H1 (cell line): ENCODE data around the gene APC2. TPM values are rescaled to one million over a fixed set of nuclear protein-coding genes. Genes with fewer than 3 reads are reported as not detected.

Experiments used
- CTCF ChIA-PET: fragments of 300-600 bp; sonication (Branson Sonifier 250); formaldehyde crosslinking; loops from one replicate; lab custom pipeline; 2021; ENCODE audit not compliant: partially characterized antibody; lab: Charles Lee
- POLR2A ChIA-PET: fragments of 300-600 bp; sonication (Branson Sonifier 250); formaldehyde crosslinking; loops from one replicate; lab custom pipeline; 2021; ENCODE audit warnings: inconsistent platforms; ENCODE audit not compliant: partially characterized antibody; lab: Charles Lee
- DNase-seq, 2 experiments: peaks; one replicate each; pipeline versions ENCODE4 v3.0.0 to v3.0.0-alpha.2; 2010 to 2022; ENCODE audit warnings: low spot score in 2 of 2, low read depth in 1 of 2, mixed read lengths in 1 of 2
- FAIRE-seq: peaks from 2 replicates; lab custom pipeline; 2011; peaks lifted over from hg19 to GRCh38; lab: Jason Lieb, UNC
- H2AFZ ChIP-seq: 2 replicates; pipeline ENCODE4 v1.8.1; 2012; ENCODE audit warnings: low read length, inconsistent platforms
- H2AK5ac ChIP-seq: 2 replicates; pipeline ENCODE4 v1.6.1; 2013; ENCODE audit warnings: low read depth, low read length
- H2BK120ac ChIP-seq: replicated peaks from 2 replicates; pipeline ENCODE3; 2013; ENCODE audit warnings: low read depth, low read length, inconsistent platforms
- H2BK12ac ChIP-seq: 2 replicates; pipeline ENCODE4 v1.6.1; 2013; ENCODE audit warnings: low read depth, low read length
- H2BK15ac ChIP-seq: 2 replicates; pipeline ENCODE4 v1.6.1; 2013; ENCODE audit warnings: low read length
- H2BK20ac ChIP-seq: 2 replicates; pipeline ENCODE4 v1.6.1; 2013; ENCODE audit warnings: low read length
- H2BK5ac ChIP-seq: 2 replicates; pipeline ENCODE4 v1.6.1; 2013; ENCODE audit warnings: low read depth, low read length
- H3K14ac ChIP-seq: 2 replicates; pipeline ENCODE4 v1.6.1; 2013; ENCODE audit warnings: inconsistent platforms; ENCODE audit not compliant: insufficient read length
- H3K18ac ChIP-seq: 2 replicates; pipeline ENCODE4 v1.6.1; 2013; ENCODE audit warnings: low read length; ENCODE audit errors: extremely low read depth
- H3K23ac ChIP-seq: 2 replicates; pipeline ENCODE4 v1.6.1; 2013; ENCODE audit warnings: inconsistent platforms; ENCODE audit not compliant: insufficient read length
- H3K23me2 ChIP-seq: 2 replicates; pipeline ENCODE4 v1.6.1; 2013; ENCODE audit warnings: low read depth, low read length
- H3K27ac ChIP-seq: 2 replicates; pipeline ENCODE4 v1.6.1; 2011; ENCODE audit warnings: low read depth, low read length, inconsistent platforms
- H3K27me3 ChIP-seq, 4 experiments: replicated peaks in 1 of 4; 1 replicate in 1 of 4; 2 replicates in 3 of 4; pipeline versions ENCODE4 v1.6.1 to v1.8.1; 2011 to 2013; ENCODE audit warnings: low read length in 3 of 4, mild to moderate bottlenecking in 3 of 4, inconsistent platforms in 2 of 4, mixed read lengths in 2 of 4, moderate library complexity in 1 of 4; ENCODE audit not compliant: control insufficient read depth in 3 of 4, insufficient read depth in 3 of 4; ENCODE audit errors: extremely low read depth in 1 of 4
- H3K36me3 ChIP-seq, 4 experiments: 2 replicates each; pipeline versions ENCODE4 v1.6.1 to v1.8.1; 2011 to 2013; ENCODE audit warnings: mild to moderate bottlenecking in 4 of 4, low read length in 3 of 4, moderate library complexity in 2 of 4, control low read depth in 1 of 4, inconsistent platforms in 1 of 4; ENCODE audit not compliant: insufficient read depth in 4 of 4, control insufficient read depth in 2 of 4
- H3K4ac ChIP-seq: replicated peaks from 2 replicates; pipeline ENCODE3; 2013; ENCODE audit warnings: low read length, low read depth, mixed read lengths, inconsistent platforms; ENCODE audit not compliant: insufficient read length
- H3K4me1 ChIP-seq, 4 experiments: replicated peaks in 1 of 4; 1 replicate in 1 of 4; 2 replicates in 3 of 4; pipeline versions ENCODE4 v1.6.1 to v1.8.1; 2011 to 2013; ENCODE audit warnings: low read length in 3 of 4, inconsistent platforms in 2 of 4, mixed read lengths in 1 of 4; ENCODE audit not compliant: insufficient read depth in 4 of 4, control insufficient read depth in 3 of 4
- H3K4me2 ChIP-seq, 2 experiments: 2 replicates each; pipeline versions ENCODE4 v1.6.1 to v1.8.1; 2011 to 2013; ENCODE audit warnings: low read depth in 2 of 2, low read length in 2 of 2, control low read depth in 1 of 2, inconsistent platforms in 1 of 2, mild to moderate bottlenecking in 1 of 2; ENCODE audit not compliant: insufficient read depth in 1 of 2
- H3K4me3 ChIP-seq, 4 experiments: fragments of 200-600, 300-600 bp in 1 of 4; sonication (generic), shearing (Covaris generic), sonication (Bioruptor Twin) in 1 of 4; 2 replicates each; pipeline versions ENCODE4 v1.5.1 to v1.8.1; 2011 to 2016; ENCODE audit warnings: low read length in 4 of 4, low read depth in 3 of 4, control low read depth in 2 of 4, inconsistent platforms in 2 of 4, mild to moderate bottlenecking in 2 of 4, mixed read lengths in 1 of 4, moderate library complexity in 1 of 4; ENCODE audit not compliant: insufficient read depth in 2 of 4; ENCODE audit errors: extremely low read depth in 1 of 4
- H3K56ac ChIP-seq: replicated peaks from 2 replicates; pipeline ENCODE3; 2013; ENCODE audit warnings: low read depth, mild to moderate bottlenecking, mixed read lengths, low read length, inconsistent platforms; ENCODE audit not compliant: insufficient read length
- H3K79me1 ChIP-seq: 2 replicates; pipeline ENCODE4 v1.6.1; 2013; ENCODE audit warnings: low read depth, low read length, control low read depth
- H3K79me2 ChIP-seq, 2 experiments: 2 replicates each; pipeline versions ENCODE4 v1.6.1 to v1.8.1; 2012 to 2013; ENCODE audit warnings: low read length in 2 of 2, mild to moderate bottlenecking in 2 of 2, inconsistent platforms in 1 of 2; ENCODE audit not compliant: insufficient read depth in 2 of 2, control insufficient read depth in 1 of 2
- H3K9ac ChIP-seq, 4 experiments: replicated peaks in 1 of 4; 1 replicate in 1 of 4; 2 replicates in 3 of 4; pipeline versions ENCODE4 v1.6.1 to v1.8.1; 2011 to 2013; ENCODE audit warnings: low read depth in 3 of 4, low read length in 3 of 4, control low read depth in 2 of 4, mild to moderate bottlenecking in 2 of 4, moderate library complexity in 2 of 4, inconsistent platforms in 1 of 4; ENCODE audit errors: extremely low read depth in 1 of 4
- H3K9me3 ChIP-seq, 2 experiments: 2 replicates each; pipeline versions ENCODE4 v1.6.1 to v1.8.1; 2012 to 2013; ENCODE audit warnings: mild to moderate bottlenecking in 2 of 2, moderate library complexity in 2 of 2, control low read depth in 1 of 2, inconsistent platforms in 1 of 2, low read depth in 1 of 2, low read length in 1 of 2, mixed read lengths in 1 of 2; ENCODE audit not compliant: insufficient read depth in 2 of 2
- H4K20me1 ChIP-seq, 2 experiments: replicated peaks in 1 of 2; 2 replicates each; pipeline versions ENCODE3 to v1.8.1; 2011 to 2013; ENCODE audit warnings: inconsistent platforms in 2 of 2, low read length in 2 of 2, mild to moderate bottlenecking in 1 of 2; ENCODE audit not compliant: insufficient read depth in 2 of 2, control insufficient read depth in 1 of 2
- H4K5ac ChIP-seq: 2 replicates; pipeline ENCODE4 v1.6.1; 2013; ENCODE audit warnings: low read length, low read depth, mixed read lengths, inconsistent platforms; ENCODE audit not compliant: insufficient read length
- H4K8ac ChIP-seq: 2 replicates; pipeline ENCODE4 v1.8.0; 2013; ENCODE audit warnings: mild to moderate bottlenecking, moderate library complexity, low read length, inconsistent platforms; ENCODE audit not compliant: insufficient read depth; ENCODE audit errors: extremely low read depth
- H4K91ac ChIP-seq: replicated peaks from 2 replicates; pipeline ENCODE3; 2013; ENCODE audit warnings: low read length, mixed read lengths, inconsistent platforms; ENCODE audit not compliant: insufficient read length
- CHD2 ChIP-seq: IDR thresholded peaks from 2 replicates; pipeline ENCODE4 v1.6.1; 2012; ENCODE audit warnings: low read length, improper control_type of control experiment
- CREB1 ChIP-seq: IDR thresholded peaks from 2 replicates; pipeline ENCODE4 v1.6.1; 2012; ENCODE audit warnings: inconsistent platforms
- CTBP2 ChIP-seq: IDR thresholded peaks from 2 replicates; pipeline ENCODE4 v1.7.0; 2011; ENCODE audit warnings: borderline replicate concordance, mild to moderate bottlenecking, moderate library complexity, mixed read lengths, low read length; ENCODE audit not compliant: insufficient read depth, insufficient read length
- CTCF ChIP-seq, 3 experiments: IDR thresholded peaks; 1 replicate in 2 of 3; 2 replicates in 1 of 3; pipeline versions ENCODE4 v1.5.1 to v1.6.1; 2011; ENCODE audit warnings: low read length in 3 of 3, mild to moderate bottlenecking in 3 of 3, inconsistent platforms in 2 of 3, low read depth in 1 of 3, moderate library complexity in 1 of 3; ENCODE audit not compliant: insufficient read depth in 1 of 3; ENCODE audit errors: control extremely low read depth in 1 of 3
- E2F6 ChIP-seq: IDR thresholded peaks from 2 replicates; pipeline ENCODE4 v1.6.1; 2012; ENCODE audit warnings: inconsistent platforms
- POLR2A ChIP-seq, 2 experiments: IDR thresholded peaks; 1 replicate in 1 of 2; 2 replicates in 1 of 2; pipeline ENCODE4 v1.6.1; 2011; ENCODE audit warnings: low read depth in 2 of 2, low read length in 2 of 2, mild to moderate bottlenecking in 2 of 2; ENCODE audit errors: control extremely low read depth in 1 of 2
- RXRA ChIP-seq: IDR thresholded peaks from 2 replicates; pipeline ENCODE4 v1.6.1; 2011; ENCODE audit warnings: low read depth, mild to moderate bottlenecking, low read length, moderate library complexity; ENCODE audit not compliant: insufficient read depth
- SP1 ChIP-seq: IDR thresholded peaks from 2 replicates; pipeline ENCODE4 v1.6.1; 2011; ENCODE audit warnings: low read depth, low read length
- WGBS, 2 experiments: shearing (Covaris generic) in 1 of 2; methylation state at CpG; one replicate each; pipeline versions ENCODE4 v1.1.6 to v1.1.7; 2013 to 2015; ENCODE audit warnings: low lambda C conversion rate in 2 of 2, mixed read lengths in 2 of 2, inconsistent platforms in 1 of 2, low coverage in 1 of 2, missing lambda C conversion rate in 1 of 2; ENCODE audit not compliant: insufficient replicate concordance in 2 of 2, insufficient coverage in 1 of 2, insufficient read length in 1 of 2; ENCODE audit errors: extremely low coverage in 1 of 2, missing lambda C conversion rate in 1 of 2; 5-methylcytosine and 5-hydroxymethylcytosine counted together
- polyA plus RNA-seq, 7 experiments: library from polyadenylated mRNA; depleted of rRNA in 3 of 7; stranded (reverse) in 5 of 7; unstranded in 2 of 7; fragments of >200 nt in 5 of 7; fragments of 200-250 nt in 2 of 7; gene quantifications; 1 replicate in 5 of 7; 2 replicates in 1 of 7; 4 replicates in 1 of 7; pipeline versions ENCODE4 v1.2.1 to v1.2.3, GENCODE V29; 2011 to 2013; ENCODE audit warnings: missing spikeins in 2 of 7, mixed read lengths in 2 of 7
- total RNA-seq: library from RNA; stranded (reverse); fragmentation: NEBNext Ultra II Directional; extraction: Animal tissue kit (Norgen Biotek cat#: 25700); gene quantifications from 2 replicates; pipeline ENCODE4 v1.2.1, GENCODE V29; 2021

APC2 gene
- total and polyA plus RNA-seq, 2 of the 8 experiments (the other 6 are each of a cell fraction or from before 2014, with no cell fraction given): 1.3 to 4.1 TPM

- H4K8ac ChIP-seq: peak overlapping the region; percentile 92
- H4K20me1 ChIP-seq: peaks cover 49% of the 10 kb centered on the region in 2 experiments
- H2AFZ ChIP-seq: no peak overlapping the region
- no peak overlapping the region for H2BK120ac ChIP-seq
- peaks cover 0 to 4% (median 1%) of the 10 kb centered on the region in 4 experiments; a peak in 5 of 8 replicates for H3K36me3 ChIP-seq
- no peaks in the 10 kb centered on the region for H3K9me3 ChIP-seq
- peak overlapping the region; percentile 66 for H3K27ac ChIP-seq
- H4K5ac ChIP-seq: peak overlapping the region; percentile 15
- H3K56ac ChIP-seq: peak overlapping the region; percentile 69
- WGBS, 2 experiments: 5% methylated on average over 37 of the region's 69 CpGs; no CpG with 5 or more reads in 1 of the 2 experiments
- H4K91ac ChIP-seq: peak overlapping the region; percentile 61
- no peak overlapping the region for H3K14ac ChIP-seq
- peak overlapping the region; percentile 53 for H3K4ac ChIP-seq
- POLR2A ChIA-PET: interaction anchor here (0.7 to 1.9 kb wide), 10 partner anchors 9 to 141 kb away, joined by 3 to 7 read pairs (median 4); partner anchors contain the start of gene CIRBP
- no peak overlapping the region for H2BK20ac ChIP-seq
- no peak for DNase-seq
- no peaks in the 10 kb centered on the region for H3K27me3 ChIP-seq
- no peak for FAIRE-seq
- H2AK5ac ChIP-seq: no peak overlapping the region
- H2BK12ac ChIP-seq: peak overlapping the region; percentile 27; the same call in 1 of the 2 replicates
- no peak overlapping the region for H3K23ac ChIP-seq
- H3K79me1 ChIP-seq: peaks cover 11% of the 10 kb centered on the region
- H3K79me2 ChIP-seq: peaks cover 53 to 58% of the 10 kb centered on the region in 2 experiments
- H3K23me2 ChIP-seq: peaks cover 10% of the 10 kb centered on the region; the same call in 1 of the 2 replicates
- CTCF ChIA-PET: interaction anchor here (1.2 kb wide), 1 partner anchor 29 kb away, joined by 4 read pairs; no protein-coding TSS in a partner anchor
- H3K18ac ChIP-seq: peak overlapping the region; percentile 60
- peak overlapping the region; percentile 69 to 85 (median 84) for H3K4me3 ChIP-seq
- peak overlapping the region; percentile 48 for H2BK5ac ChIP-seq
- H3K4me1 ChIP-seq: peaks cover 2 to 20% (median 18%) of the 10 kb centered on the region in 4 experiments; a peak in 6 of 7 replicates
- peak overlapping the region; percentile 53 to 93 (median 74); a peak in 6 of 7 replicates for H3K9ac ChIP-seq
- no peak overlapping the region for H2BK15ac ChIP-seq
- peak overlapping the region; percentile 85 to 87 for H3K4me2 ChIP-seq
- no peak for TF ChIP-seq CTBP2
- TF ChIP-seq RXRA: no peak
- TF ChIP-seq SP1: no peak
- TF ChIP-seq CTCF (IDR thresholded peaks at IDR 0.05; ENCODE audit: control extremely low read depth in 1 of 3, insufficient read depth in 1 of 3, low read depth in 1 of 3, low read length in 3 of 3): no peak
- TF ChIP-seq CHD2: no peak
- no peak for TF ChIP-seq POLR2A (IDR thresholded peaks at IDR 0.05; ENCODE audit: control extremely low read depth in 1 of 2, low read depth in 2 of 2, low read length in 2 of 2)
- peak; percentile 78 for TF ChIP-seq E2F6
- no peak for TF ChIP-seq CREB1
These were observed 41.4 kb upstream of the APC2 start for GRCh38 chr19:1408300-1409203.
